ENCODE data around the gene OR6C68.
"Not testable (repeated sequence)": the region's sequence is repeated elsewhere in the genome, so short reads cannot be mapped to it uniquely, and the experiment has no call there.

Gene OR6C68

GRCh38 chr12:55492078-55492477 lies at the start of gene OR6C68:
TSS of gene OR6C68 (plus strand) at chr12:55492378. CDS start at chr12:55492378, 0 bp downstream.
- DNase-seq (ENCODE audit: low spot score) = no peak

DNA sequence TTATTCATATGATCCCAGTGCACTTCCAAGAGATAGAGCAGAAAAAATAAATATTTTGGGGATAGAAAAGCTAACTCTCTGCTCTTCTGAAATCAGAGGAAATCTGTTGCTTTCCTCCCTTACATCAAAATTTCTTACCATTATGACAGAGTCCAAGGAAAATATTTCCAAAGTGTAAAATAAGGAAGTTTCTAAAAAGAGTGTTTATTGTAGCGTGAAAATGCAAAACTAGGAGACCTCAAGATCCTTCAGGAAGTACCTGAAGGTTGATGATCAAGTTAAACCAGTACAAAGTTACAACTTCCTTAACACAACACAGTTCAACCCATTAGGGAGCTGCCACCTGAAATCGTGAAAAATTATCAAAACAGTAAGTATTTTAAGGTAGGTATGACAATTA lies 48.4 kb upstream of the OR6C68 start, which contains the start of gene OR6C2:
TSS of gene OR6C2 (plus strand) at position 301 of the 400 bp plus-strand sequence. CDS start 8,138 bp downstream, outside the sequence.
- DNase-seq (ENCODE audit: low spot score) = no peak

- no peak for DNase-seq (ENCODE audit: low spot score)
These were observed 46.8 kb upstream of the OR6C68 start for GRCh38 chr12:55445357-55445756.

GRCh38 chr12:55446326-55446725 lies 45.9 kb upstream of the OR6C68 start:
- no peak for DNase-seq (ENCODE audit: low spot score)

GRCh38 chr12:55448825-55449224 lies 43.4 kb upstream of the OR6C68 start:
- DNase-seq (ENCODE audit: low spot score) = no peak

- DNase-seq (ENCODE audit: low spot score) = not testable (repeated sequence)
These were observed 27.3 kb upstream of the OR6C68 start for GRCh38 chr12:55464926-55465325.

DNA sequence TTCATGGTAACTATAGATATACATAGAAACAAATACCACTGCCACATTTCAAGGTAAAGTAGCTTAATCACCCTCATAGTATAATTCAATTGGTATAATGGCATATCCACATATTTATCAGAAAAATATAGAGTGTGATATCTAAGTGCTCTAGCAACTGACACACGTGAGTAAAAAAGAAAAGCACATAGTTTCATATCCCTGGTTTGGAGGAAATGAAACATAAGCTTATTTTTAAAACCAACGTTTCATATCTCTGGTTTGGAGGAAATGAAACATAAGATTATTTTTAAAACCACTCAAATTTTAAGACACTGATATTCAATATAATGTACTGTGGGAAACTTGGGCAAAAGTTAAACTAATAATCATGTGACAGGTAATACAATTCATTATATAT lies 24.3 kb upstream of the OR6C68 start:
- DNase-seq (ENCODE audit: low spot score) = no peak

DNA sequence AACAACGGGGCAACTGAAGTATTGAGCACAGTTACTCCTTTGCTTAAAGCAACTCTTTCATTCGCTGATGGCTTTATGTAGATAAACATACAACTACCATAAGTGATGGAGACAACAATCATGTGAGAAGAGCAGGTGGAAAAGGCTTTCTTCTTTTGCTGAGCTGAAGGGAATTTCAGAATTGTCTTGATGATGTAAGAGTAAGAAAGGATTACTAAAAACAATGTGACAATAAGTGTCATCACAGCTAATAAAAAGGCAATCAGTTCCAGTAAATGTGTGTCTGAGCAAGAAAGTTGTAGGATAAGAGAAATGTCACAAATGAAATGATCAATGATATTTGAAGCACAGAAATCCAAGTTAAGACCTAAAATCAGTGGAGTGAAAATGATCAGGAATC lies 22.9 kb upstream of the OR6C68 start:
- no peak for DNase-seq (ENCODE audit: low spot score)

GRCh38 chr12:55470088-55470829 lies 21.9 kb upstream of the OR6C68 start, which contains the start of gene OR6C70:
TSS of gene OR6C70 (minus strand) at chr12:55470138. CDS start at chr12:55470138, 0 bp downstream.
- DNase-seq (ENCODE audit: low spot score) = no peak

- no peak for DNase-seq (ENCODE audit: low spot score)
These were observed 19.9 kb upstream of the OR6C68 start for GRCh38 chr12:55472264-55472663.

DNA sequence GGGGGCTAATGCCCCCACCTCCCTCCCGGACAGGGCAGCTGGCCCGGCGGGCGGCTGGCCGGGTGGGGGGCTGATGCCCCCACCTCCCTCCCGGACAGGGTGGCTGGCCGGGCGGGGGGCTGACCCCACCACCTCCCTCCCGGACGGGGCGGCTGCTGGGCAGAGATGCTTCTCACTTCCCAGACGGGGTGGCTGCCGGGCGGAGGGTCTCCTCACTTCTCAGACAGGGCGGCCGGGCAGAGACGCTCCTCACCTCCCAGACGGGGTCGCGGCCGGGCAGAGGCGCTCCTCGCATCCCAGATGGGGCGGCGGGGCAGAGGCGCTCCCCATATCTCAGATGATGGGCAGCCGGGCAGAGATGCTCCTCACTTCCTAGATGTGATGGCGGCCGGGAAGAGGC lies 13.0 kb upstream of the OR6C68 start:
- not testable (repeated sequence) for DNase-seq (ENCODE audit: low spot score)

- DNase-seq (ENCODE audit: low spot score) = not testable (repeated sequence)
These were observed 7.9 kb upstream of the OR6C68 start for GRCh38 chr12:55484284-55484683.

- DNase-seq (ENCODE audit: low spot score) = no peak
These were observed 3.3 kb downstream of the OR6C68 start for GRCh38 chr12:55495490-55495889.

DNA sequence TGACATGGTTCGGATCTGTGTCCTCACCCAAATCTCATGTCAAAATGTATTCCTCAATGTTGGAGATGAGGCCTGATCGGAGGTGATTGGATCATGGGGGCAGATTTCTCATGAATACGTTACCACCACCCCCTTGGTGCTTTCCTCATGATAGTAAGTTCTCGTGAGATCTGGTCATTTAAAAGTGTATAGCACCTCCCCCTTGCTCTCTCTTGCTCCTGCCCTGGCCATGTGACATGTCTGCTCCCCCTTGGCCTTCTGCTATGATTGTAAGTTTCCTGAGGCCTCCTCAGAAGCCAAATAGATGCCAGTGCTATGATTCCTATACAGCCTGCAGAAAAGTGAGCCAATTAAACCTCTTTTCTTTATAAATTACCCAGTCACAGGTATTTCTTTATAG lies 7.1 kb downstream of the OR6C68 start:
- no peak for DNase-seq (ENCODE audit: low spot score)

- DNase-seq (ENCODE audit: low spot score) = peak; percentile 27
These were observed 7.7 kb downstream of the OR6C68 start for GRCh38 chr12:55499810-55500252.

- no peak for DNase-seq (ENCODE audit: low spot score)
These were observed 9.4 kb downstream of the OR6C68 start for GRCh38 chr12:55501601-55502000.

DNA sequence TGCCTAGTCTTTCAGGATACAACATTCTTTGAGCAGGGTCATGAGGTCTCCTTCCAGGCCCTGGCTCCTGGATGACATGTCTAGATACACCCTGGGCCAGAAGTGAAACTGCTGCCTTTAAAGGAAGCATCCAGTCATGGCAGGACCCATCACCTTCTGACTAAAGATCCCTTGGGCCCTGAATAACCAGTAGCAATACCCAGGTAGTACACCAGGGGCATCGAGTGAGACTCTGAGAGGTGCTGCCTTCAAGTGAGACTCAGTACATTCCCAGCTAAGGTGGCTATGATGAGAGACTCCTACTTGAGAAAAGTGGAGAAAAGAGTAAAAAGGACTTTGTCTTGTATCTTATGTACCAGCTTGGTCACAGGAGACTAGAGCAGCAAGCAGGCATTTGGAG lies 23.5 kb downstream of the OR6C68 start:
- DNase-seq (ENCODE audit: low spot score) = peak; percentile 6

DNA sequence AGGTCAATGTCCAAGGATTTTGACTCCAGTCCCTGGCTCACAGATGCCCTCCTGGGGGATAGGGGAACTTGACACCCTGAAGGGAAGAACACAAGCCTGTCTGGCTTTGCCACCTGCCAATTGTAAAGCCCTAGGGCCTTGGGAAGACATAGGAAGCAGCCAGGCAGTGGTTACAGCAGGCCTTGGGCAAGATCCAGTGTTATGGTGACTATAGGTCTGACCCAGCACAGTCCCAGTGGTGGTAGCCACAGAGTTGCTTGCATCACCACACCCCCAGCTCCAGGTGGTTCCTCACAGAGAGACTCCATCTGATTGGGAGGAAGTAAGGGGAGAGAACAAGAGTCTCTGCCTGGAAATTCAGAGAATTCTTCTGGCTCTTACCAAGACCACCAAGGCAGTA lies 24.2 kb downstream of the OR6C68 start:
- DNase-seq (ENCODE audit: low spot score) = no peak

Measured in HuH-7 (cell line).